ENCODE data around the gene UNC13B. TPM values are rescaled to one million over a fixed set of nuclear protein-coding genes. Genes with fewer than 3 reads are reported as not detected.
A peak's percentile ranks its signal among the peaks of the same experiment; 100 is the strongest.

The UNC13B gene
- total and polyA plus RNA-seq, 8 donors: 70.0 to 92.8 (median 86.3) TPM

DNA sequence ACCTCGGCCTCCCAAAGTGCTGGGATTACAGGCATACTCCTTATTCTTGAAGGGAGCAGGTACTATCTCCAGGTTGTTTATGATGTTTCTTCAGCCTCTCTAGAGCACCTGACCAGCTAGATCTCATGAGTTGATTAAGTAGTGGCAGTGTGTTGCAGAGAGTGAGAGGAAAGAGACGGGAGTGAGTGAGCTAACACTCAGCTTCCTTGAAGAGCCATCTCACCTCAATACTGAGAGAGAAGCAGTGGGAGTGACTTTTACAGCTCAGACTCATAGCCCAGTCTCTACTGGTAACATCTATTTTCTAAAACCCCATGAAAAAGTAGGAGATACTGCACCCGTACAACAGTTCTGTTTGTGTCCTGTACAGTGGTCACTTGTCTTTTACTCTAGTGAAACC lies 284.2 kb downstream of the UNC13B start:
- H3K4me1 ChIP-seq: no peaks in the 10 kb centered on the region
- no peak overlapping the region for H3K4me3 ChIP-seq
- H3K27ac ChIP-seq: no peak overlapping the region
- DNase-seq (no peak), ATAC-seq (peak; percentile 94)
- no peaks in the 10 kb centered on the region for H3K27me3 ChIP-seq
- no peaks in the 10 kb centered on the region for H3K36me3 ChIP-seq
- intact Hi-C loops (cut with DNase I): no loop called here
- H3K9me3 ChIP-seq: no peaks in the 10 kb centered on the region
- TF ChIP-seq, protein P1, sequence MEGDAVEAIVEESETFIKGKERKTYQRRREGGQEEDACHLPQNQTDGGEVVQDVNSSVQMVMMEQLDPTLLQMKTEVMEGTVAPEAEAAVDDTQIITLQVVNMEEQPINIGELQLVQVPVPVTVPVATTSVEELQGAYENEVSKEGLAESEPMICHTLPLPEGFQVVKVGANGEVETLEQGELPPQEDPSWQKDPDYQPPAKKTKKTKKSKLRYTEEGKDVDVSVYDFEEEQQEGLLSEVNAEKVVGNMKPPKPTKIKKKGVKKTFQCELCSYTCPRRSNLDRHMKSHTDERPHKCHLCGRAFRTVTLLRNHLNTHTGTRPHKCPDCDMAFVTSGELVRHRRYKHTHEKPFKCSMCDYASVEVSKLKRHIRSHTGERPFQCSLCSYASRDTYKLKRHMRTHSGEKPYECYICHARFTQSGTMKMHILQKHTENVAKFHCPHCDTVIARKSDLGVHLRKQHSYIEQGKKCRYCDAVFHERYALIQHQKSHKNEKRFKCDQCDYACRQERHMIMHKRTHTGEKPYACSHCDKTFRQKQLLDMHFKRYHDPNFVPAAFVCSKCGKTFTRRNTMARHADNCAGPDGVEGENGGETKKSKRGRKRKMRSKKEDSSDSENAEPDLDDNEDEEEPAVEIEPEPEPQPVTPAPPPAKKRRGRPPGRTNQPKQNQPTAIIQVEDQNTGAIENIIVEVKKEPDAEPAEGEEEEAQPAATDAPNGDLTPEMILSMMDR (IDR thresholded peaks at IDR 0.05): no peak

DNA sequence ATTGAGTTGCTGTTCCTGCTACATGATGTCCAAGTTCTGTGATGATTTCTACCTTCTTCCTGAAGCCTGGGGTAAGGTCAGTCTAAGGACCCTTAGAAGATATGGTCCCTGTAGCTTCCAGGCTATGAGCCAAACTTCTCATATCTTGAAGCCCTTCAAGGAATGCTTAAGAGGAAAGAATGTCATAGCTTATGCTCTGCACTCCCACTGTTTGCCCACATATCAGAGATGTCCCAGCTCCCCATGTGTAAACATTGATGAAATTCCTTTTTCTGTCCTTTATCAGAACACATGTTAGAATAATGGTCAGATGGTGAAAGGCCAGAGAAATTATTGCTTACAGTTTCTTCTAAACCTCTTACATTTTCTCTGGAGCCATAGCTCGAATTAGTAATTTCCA lies 286.7 kb downstream of the UNC13B start:
- H3K9me3 ChIP-seq: no peaks in the 10 kb centered on the region
- no peaks in the 10 kb centered on the region for H3K4me1 ChIP-seq
- H3K27me3 ChIP-seq: no peaks in the 10 kb centered on the region
- no peak for DNase-seq
- TF ChIP-seq, protein P1 (IDR thresholded peaks at IDR 0.05): no peak
- intact Hi-C loops (cut with DNase I): no loop called here
- H3K36me3 ChIP-seq: no peaks in the 10 kb centered on the region
- ATAC-seq: peak; percentile 15
- H3K4me3 ChIP-seq: no peak overlapping the region
- no peak overlapping the region for H3K27ac ChIP-seq

DNA sequence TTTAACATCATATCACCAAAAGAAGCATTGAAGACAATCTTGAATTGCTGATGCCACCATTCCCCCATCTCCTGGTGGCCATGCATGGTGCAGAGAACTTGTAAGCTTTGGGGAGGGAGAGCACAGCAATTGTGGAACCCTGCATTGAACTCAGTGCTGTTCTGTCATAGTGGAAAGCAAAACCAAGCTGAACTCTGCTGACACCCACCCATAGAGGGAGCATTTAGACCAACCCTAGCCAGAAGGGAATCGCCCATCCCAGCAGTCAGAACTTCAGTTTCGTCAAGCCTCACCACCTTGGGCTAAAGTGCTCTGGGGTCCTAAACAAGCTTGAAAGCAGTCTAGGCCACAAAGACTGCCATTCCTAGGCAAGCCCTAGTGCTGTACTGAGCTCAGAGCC lies 290.7 kb downstream of the UNC13B start:
- DNase-seq: no peak
- ATAC-seq: no peak
- no peak overlapping the region for H3K27ac ChIP-seq
- H3K36me3 ChIP-seq: no peaks in the 10 kb centered on the region
- H3K27me3 ChIP-seq: no peaks in the 10 kb centered on the region
- no peaks in the 10 kb centered on the region for H3K9me3 ChIP-seq
- intact Hi-C loops (cut with DNase I): no loop called here
- H3K4me3 ChIP-seq: no peak overlapping the region
- no peaks in the 10 kb centered on the region for H3K4me1 ChIP-seq
- TF ChIP-seq, protein P1 (IDR thresholded peaks at IDR 0.05): no peak

DNA sequence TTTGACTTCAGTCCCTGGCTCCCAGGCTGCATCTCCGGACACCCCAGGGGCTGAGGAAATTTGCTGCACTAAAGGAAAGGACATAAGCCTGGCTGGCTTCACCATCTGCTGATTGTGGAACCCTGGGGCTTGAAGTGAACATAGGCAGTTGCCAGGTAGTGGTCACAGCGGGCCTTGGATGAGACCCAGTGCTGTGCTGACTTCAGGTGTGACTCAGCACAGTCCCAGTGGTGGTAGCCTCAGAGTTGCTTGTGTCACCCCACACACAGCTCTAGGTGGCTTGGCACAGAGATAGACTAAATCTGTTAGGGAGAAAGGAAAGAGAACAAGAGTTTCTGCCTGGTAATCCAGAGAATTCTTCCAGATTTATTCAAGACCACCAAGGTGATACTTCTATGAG lies 292.0 kb downstream of the UNC13B start:
- intact Hi-C loops (cut with DNase I): no loop called here

More for the DNA sequence above, 292.0 kb downstream of the UNC13B start:
- ATAC-seq: no peak
- H3K9me3 ChIP-seq: no peaks in the 10 kb centered on the region
- no peak overlapping the region for H3K4me3 ChIP-seq
- no peak for DNase-seq
- no peaks in the 10 kb centered on the region for H3K4me1 ChIP-seq
- TF ChIP-seq, protein P1 (IDR thresholded peaks at IDR 0.05): no peak
- H3K27me3 ChIP-seq: no peaks in the 10 kb centered on the region
- no peaks in the 10 kb centered on the region for H3K36me3 ChIP-seq
- no peak overlapping the region for H3K27ac ChIP-seq

Other genes with a start within 250 kb of the UNC13B start
- gene PHF24, start 203.7 kb upstream of the UNC13B start, total RNA-seq: under 1 TPM; 0.44 to 0.58 TPM
- under 1 TPM; 0.20 to 0.78 (median 0.41) TPM for gene PHF24, start 203.7 kb upstream of the UNC13B start, polyA plus RNA-seq (ENCODE audit: insufficient read length in 6 of 6)
- gene DNAJB5, start 172.3 kb upstream of the UNC13B start, total RNA-seq: 10 to 100 TPM in 1 of 2 donors, 1 to 10 TPM in 1; 8.8 to 14.4 TPM
- 10 to 100 TPM in 2 of 6 donors, 1 to 10 TPM in 4; 6.9 to 13.3 (median 8.5) TPM for gene DNAJB5, start 172.3 kb upstream of the UNC13B start, polyA plus RNA-seq (ENCODE audit: insufficient read length in 6 of 6)
- gene VCP, start 89.4 kb upstream of the UNC13B start, total RNA-seq: 100 to 1,000 TPM; 228 to 327 TPM
- 100 to 1,000 TPM; 198 to 255 (median 214) TPM for gene VCP, start 89.4 kb upstream of the UNC13B start, polyA plus RNA-seq (ENCODE audit: insufficient read length in 6 of 6)
- gene FANCG, start 82.1 kb upstream of the UNC13B start, total RNA-seq: 10 to 100 TPM; 18.7 to 28.3 TPM
- gene FANCG, start 82.1 kb upstream of the UNC13B start, polyA plus RNA-seq (ENCODE audit: insufficient read length in 6 of 6): 10 to 100 TPM; 40.0 to 59.0 (median 48.9) TPM
- 10 to 100 TPM; 29.8 to 30.7 TPM for gene PIGO, start 65.4 kb upstream of the UNC13B start, total RNA-seq
- 10 to 100 TPM; 22.9 to 25.8 (median 24.8) TPM for gene PIGO, start 65.4 kb upstream of the UNC13B start, polyA plus RNA-seq (ENCODE audit: insufficient read length in 6 of 6)
- gene STOML2, start 58.9 kb upstream of the UNC13B start, total RNA-seq: 10 to 100 TPM; 62.3 to 90.3 TPM
- 100 to 1,000 TPM in 3 of 6 donors, 10 to 100 TPM in 3; 95.5 to 104 (median 99.5) TPM for gene STOML2, start 58.9 kb upstream of the UNC13B start, polyA plus RNA-seq (ENCODE audit: insufficient read length in 6 of 6)
- gene ATOSB, start 46.1 kb upstream of the UNC13B start, total RNA-seq: 10 to 100 TPM; 26.1 to 30.9 TPM
- gene ATOSB, start 46.1 kb upstream of the UNC13B start, polyA plus RNA-seq (ENCODE audit: insufficient read length in 6 of 6): 10 to 100 TPM; 13.1 to 14.8 (median 14.4) TPM

Measured in left lung (tissue), 10 donors.